Inflammatory macrophage treated with lipopolysaccharide for 4 hours (primary cell): ENCODE data around the gene AJUBA.
"Not testable (repeated sequence)": the region's sequence is repeated elsewhere in the genome, so short reads cannot be mapped to it uniquely, and the experiment has no call there.

Experiments used
- DNase-seq: peaks from one replicate; pipeline ENCODE4 v3.0.0-alpha.2; 2020

Gene AJUBA

GRCh38 chr14:23005451-23006187 is 23.3 kb upstream of the AJUBA start:
- peak; percentile 37 for DNase-seq

DNA sequence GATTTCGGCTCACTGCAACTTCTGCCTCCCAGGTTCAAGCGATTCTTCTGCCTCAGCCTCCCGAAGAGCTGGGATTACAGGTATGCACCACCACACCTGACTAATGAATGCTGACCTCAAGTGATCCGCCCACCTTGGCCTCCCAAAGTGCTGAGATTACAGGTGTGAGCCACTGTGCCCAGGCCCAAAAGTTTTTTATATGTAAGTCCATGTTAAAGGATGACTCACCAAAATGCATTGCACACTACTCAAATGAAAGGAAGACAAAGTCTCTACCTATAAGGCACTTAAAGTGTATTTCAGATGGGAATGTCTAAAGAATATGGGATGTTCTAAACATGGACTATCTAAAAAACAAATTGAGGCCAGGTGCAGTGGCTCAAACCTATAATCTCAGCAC is 21.9 kb upstream of the AJUBA start:
- not testable (repeated sequence) for DNase-seq

- no peak for DNase-seq
Observed at GRCh38 chr14:23002592-23002991, 20.2 kb upstream of the AJUBA start.

GRCh38 chr14:23000860-23001259 is 18.5 kb upstream of the AJUBA start:
- DNase-seq = no peak

DNA sequence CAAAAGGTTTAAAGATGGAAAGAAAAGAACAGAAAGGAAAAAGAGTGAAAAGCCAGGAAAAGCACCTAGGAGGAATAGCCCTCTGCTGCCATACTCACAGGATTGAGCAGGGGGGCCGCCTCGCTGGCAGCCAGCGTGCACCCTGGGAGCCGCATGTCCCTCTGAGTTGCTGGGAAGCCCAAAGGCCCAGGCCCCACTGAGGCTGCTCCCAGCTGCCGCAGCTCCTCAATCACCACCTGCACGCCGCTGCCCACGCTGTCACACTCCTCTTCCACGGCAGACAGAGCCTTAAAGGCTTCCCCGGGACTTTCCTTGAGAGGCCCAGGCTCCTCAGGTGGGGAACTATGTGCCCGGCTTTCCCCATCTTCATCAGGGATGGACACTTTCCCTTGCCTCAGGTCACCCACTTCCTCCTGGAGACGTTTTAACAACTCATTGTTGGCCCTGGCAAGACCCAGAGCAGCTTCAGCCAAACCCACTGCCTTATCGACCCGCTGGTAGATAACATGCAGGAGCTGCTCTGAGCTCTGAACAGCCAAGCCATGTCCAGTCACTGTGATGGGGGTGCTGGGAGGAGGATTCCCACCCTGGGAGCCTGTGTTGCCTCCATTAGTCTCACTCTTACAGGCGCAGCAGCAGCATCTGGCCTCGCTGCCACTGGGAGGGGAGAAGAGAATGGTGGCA is 16.1 kb upstream of the AJUBA start:
- DNase-seq = no peak

- DNase-seq = no peak
Observed at GRCh38 chr14:22997676-22998323, 15.4 kb upstream of the AJUBA start.

DNA sequence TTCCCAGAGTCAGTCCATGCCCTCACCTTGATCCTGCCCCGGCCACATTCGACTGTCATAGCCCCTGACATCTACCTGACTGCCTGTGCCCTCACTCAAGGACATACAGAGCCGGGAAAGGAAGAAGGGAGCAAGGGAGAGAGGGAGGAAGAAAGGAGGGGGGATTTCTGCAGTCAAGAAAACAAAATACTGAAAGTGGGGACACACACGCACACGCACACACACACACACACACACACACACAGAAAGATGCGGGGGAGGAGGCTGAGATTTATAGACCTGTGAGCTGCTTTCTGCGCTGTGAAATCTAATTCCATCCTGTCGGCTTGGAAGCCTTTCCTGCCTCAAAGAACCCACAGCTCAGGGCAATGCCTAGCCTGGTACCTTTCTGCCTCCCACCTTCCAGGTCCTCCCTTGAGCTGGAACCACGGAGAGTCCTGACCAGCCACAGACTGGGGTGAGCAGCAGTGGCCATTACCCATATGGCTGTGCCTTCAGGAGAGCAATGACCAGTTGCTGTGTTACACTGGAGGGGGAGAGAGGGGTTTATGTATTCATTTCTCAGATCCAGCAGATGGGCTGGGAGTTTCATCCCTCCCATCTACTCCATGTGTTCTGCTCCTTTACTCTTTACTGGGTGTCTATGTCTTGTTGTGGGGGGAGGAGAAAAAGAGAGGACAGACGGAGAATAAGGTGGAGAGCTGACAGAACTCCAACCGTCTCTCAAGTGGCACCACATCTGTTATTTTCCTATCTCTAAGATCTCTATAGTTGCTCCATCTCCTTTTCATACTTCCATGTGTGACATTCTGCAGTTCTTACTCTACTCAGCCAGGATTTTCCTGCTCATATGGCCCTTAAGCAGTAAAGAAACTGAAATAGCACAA is 14.7 kb upstream of the AJUBA start:
- no peak for DNase-seq

- no peak for DNase-seq
Observed at GRCh38 chr14:22995889-22996625, 13.7 kb upstream of the AJUBA start.

DNA sequence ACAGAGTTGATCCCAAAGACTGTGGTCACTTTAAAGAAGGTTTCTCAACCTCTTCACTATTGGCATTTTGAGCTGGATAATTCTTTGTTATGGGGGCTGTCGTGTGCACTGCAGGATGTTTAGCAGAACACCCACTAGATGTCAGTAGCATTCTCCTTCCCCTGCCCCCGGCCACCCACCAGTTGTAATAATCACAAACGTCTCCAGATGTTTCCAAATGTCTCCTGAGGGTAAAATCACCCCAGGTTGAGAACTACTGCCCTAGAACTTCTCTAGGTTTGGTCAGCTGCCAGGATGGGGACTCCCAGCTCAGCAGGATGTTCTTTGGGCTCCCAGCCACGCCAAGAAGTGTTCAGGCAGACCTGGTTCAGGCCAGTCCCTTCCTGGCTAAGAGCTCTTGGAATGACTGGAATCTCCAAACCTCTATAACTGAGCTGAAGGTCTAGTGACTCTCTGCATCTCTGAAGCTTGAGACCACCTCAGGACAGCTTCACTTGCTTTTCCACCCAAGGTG is 12.5 kb upstream of the AJUBA start:
- peak; percentile 21 for DNase-seq

- DNase-seq = no peak
Observed at GRCh38 chr14:22993517-22993916, 11.2 kb upstream of the AJUBA start.

- no peak for DNase-seq
Observed at GRCh38 chr14:22991852-22992251, 9.5 kb upstream of the AJUBA start.

DNA sequence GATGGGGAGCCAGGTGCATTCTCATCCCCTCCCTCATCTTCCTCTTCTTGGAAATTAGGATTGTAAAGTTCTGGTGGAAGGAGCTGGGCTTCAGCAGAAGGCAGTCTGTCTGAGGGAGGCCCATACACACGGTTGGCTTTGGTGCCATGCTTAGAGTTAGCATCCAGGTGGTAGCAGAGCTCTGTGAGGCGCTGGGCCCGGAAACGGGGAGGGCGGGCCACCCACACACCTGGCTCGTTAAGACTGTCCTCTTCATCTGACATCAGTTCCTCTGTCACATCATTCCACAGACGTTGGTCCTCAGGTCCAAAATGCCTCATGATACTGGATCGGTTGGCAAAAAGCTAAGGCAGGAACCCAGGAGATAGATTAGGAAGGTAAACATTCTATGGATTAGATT is 4.9 kb upstream of the AJUBA start:
- no peak for DNase-seq

DNA sequence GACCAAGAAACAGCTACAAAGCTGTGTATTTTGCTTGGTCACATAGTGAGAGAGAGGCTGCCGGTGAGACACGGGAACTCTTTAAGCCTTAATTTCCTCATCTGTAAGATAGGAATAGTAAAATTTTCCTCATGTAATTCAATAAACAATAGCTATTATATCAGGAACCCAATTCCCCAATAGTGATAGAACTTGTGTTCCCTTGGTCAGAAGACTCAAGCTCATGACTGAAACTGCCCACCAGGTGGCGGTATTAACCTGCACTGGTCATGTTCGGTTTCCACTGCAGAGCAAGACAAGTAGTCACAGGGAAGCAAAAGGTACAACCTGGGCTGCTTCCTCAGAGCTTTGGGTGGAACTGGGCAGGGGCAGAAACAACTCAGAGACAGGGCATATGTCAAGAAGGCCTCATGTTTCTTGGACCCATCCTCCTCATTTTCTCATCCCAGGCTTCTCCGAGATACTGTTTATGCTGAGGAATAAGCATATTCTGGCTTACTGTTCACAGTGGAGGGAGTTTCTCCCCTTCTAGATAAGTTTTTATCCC is 4.2 kb upstream of the AJUBA start:
- DNase-seq = peak; percentile 84

- no peak for DNase-seq
Observed at GRCh38 chr14:22985894-22986507, 3.6 kb upstream of the AJUBA start.

DNA sequence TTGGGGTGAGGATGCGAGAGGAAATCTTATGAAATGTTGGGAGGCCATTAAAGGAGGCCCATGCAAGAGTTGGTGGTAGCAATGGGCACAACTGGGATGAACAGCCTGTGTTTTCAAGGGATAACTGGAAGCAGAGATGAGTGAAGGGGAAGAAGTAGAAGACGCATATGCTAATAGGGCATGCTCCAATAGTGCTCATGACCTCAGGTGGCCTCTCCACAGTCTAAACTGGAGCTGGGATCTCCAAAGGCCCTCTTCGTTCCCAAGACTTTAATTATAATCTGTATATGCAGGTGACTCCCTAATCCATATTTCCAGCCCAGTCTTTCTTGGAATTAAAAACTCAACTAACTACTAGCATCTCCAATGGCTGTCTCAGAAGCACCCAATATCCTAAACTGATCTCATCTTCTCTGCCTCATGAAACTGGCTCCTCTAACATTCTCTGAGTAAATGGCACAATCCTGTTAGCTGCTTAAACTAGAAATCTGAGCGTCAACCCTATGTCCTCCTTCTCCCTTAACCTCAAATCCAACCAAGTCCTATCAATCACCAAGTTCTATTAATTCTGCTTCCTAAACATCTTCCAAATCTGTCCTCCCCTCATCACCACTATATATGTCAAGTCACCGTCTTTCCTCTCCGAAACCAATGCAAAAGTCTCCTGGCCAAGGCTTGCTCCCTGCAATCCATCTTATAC is 2.8 kb upstream of the AJUBA start:
- no peak for DNase-seq

GRCh38 chr14:22981876-22982476 is 375 bp downstream of the AJUBA start:
- DNase-seq = no peak

GRCh38 chr14:22981090-22981875 is 1.1 kb downstream of the AJUBA start:
- DNase-seq = no peak

GRCh38 chr14:22980672-22981089 is 1.7 kb downstream of the AJUBA start:
- no peak for DNase-seq

- no peak for DNase-seq
Observed at GRCh38 chr14:22979748-22980392, 2.5 kb downstream of the AJUBA start.
